SHP77 treated with DMSO at 0.1 percent for 48 hours (cell line): ENCODE measurements around the gene TRIM2.
"Not testable (repeated sequence)": the region's sequence is repeated elsewhere in the genome, so short reads cannot be mapped to it uniquely, and the experiment has no call there.

Experiments
- DNase-seq: peaks from one replicate; lab custom pipeline; 2025; lab: John Stamatoyannopoulos, UW

Gene TRIM2

DNA sequence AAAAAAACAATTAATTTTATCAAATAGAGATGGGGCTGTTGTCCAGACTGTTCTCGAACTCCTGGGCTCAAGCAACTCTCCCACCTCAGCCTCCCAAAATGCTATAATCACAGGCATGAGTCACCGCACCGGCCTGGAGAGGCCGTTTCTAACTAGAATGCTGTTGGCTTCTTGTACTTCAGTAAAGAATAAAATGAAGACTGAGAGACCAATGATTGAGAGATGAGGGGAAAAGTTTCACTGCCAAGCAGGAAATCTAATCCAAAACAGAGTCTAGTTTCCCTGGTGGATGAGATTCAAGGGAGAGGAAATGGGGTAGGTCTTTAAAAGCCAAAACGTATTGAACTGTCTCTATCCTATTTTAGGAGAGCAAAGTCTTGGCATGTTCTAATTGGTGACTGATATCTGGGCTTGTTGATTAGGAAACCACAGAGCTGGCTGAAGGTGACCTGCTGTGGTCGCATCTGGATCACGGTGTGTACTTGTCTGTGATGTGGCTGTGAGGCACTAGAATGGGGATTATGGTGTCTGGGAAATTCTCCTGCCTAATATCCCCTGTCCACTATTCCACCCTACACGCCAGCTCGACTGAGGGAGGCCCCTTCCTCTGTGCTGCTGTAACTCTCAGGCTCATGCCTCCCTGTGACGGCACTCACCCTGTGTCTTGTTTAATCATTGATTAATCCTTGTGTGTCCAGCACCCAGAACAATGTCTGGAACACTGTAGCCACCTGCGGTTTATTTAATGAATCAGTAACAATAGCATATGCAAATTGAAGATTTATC, 15.0 kb upstream of the TRIM2 start:
- no peak for DNase-seq

DNA sequence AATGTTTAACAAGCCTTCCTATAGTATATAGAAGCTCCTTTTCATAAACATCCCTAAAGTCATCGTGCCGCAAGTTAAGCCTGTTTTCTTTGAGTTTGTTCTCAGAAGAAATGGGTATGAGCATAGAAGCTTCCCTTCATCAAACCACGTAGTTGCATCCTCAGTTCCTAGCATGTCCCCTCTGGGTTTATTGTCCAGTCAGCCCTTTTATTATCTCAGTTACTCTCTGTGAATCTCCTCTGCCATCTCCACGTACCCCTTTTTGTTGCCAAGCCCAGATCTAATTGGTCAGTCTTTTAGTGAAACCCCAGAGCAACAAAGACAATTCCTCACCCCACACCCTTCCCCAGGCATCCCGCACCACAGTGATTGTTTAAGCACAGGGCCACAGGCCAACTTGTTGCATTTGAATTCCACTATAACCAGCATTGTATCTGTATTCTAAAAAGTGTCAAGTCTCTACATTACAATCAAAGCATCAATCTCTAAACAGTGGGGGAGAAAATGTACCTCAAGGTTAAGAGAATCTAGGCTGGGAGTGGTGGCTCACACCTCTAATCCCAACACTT, 12.4 kb upstream of the TRIM2 start:
- DNase-seq, result no peak

- DNase-seq, result no peak
These were observed 6.9 kb upstream of the TRIM2 start for GRCh38 chr4:153197301-153197700.

DNA sequence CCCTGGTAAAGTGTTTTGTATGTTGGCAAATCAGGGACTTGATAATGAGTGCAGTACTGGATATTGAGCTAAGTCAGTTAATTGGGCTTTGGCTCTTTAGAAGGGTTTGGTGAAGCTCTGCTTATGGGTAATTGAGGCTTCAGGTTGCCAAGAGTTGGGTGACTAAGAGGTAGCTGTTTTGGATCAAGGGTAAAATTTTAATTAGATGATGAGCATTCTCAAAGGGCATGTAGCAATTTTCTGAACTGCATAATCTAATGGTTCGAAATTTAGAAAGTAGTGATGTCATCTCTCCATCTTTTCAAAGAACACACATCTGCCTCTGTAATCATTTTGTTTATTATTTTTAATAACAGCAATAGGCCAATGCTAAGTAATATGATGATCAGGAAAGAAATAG, 5.5 kb upstream of the TRIM2 start:
- no peak for DNase-seq

DNA sequence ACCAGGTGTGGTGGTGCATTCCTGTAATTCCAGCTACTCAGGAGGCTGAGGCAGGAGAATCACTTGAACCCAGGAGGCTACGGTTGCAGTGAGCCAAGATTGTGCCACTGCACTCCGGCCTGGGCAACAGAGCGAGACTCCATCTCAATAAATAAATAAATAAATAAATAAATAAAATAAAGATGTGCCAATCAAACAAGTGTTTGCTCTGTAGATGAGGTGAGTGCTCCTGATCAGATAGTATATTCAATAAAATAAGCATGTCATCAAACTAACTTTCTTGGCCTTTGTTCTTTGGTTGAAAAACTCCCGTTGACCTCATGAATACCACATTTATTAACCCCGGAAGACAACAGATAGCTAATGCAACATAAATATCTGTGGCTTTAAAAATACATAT, 497 bp upstream of the TRIM2 start:
- DNase-seq, result not testable (repeated sequence)

GRCh38 chr4:153204728-153205648, 745 bp downstream of the TRIM2 start:
- DNase-seq, result no peak

GRCh38 chr4:153205757-153206156, 1.5 kb downstream of the TRIM2 start:
- DNase-seq, result no peak

DNA sequence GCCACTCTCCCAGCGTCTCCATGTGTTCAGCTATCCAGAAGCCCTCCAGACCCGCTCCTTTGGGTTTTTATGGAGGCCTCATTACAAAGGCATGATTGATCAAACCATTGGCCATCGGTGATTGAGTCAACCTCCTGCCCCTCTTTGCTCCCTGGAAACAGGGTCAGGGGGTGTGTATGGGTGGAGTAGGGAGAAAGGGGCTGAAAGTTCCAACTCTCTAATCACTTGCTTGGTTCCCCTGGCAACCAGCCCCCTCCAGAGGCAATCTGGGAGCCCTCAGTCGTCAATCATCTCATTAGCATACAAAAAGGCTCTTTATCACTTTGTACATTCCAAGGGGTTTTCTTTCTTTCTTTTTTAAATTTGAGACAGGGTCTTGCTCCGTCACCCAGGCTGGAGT, 2.3 kb downstream of the TRIM2 start:
- DNase-seq, result no peak

- DNase-seq, result no peak
These were observed 2.8 kb downstream of the TRIM2 start for GRCh38 chr4:153207027-153207426.

DNA sequence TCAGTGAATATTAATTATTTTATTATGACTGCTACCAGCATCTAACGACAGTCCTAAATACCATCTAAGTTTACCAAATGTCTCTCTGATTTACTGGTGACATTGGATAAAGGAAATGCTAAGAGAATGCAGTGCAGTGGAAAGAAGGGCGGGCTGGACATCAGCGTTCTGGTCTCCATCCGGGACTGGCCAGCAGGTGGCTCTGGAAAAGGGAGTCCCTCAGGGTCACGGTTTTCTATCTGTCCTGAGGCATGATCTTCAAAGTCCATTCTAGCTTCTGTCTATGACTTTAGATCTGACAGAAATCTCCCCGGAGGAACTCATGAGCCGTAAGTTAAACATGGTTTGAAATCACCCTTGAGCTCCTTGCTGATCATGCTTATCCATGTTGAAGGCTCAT, 3.3 kb downstream of the TRIM2 start:
- DNase-seq, result no peak

GRCh38 chr4:153209410-153209809, 5.2 kb downstream of the TRIM2 start:
- DNase-seq, result no peak

DNA sequence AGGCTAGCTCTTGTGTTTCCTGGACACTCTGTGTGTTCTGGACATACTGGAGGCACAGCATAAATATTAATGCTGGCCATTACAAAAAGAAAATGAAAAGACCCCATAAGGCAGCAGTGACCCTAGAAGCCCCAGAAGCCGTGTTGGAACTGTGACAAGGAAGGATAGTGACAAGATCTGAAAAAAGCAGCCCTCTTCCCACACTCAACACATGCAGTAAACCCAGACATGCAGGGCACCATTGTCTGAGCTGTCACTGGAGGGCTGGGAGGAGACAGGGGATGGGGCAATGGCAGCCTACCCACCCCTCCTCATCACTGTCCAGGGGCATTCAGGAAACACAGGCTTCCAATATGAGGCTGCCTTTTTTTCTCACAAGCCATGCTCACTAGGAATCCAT, 6.5 kb downstream of the TRIM2 start:
- no peak for DNase-seq

DNA sequence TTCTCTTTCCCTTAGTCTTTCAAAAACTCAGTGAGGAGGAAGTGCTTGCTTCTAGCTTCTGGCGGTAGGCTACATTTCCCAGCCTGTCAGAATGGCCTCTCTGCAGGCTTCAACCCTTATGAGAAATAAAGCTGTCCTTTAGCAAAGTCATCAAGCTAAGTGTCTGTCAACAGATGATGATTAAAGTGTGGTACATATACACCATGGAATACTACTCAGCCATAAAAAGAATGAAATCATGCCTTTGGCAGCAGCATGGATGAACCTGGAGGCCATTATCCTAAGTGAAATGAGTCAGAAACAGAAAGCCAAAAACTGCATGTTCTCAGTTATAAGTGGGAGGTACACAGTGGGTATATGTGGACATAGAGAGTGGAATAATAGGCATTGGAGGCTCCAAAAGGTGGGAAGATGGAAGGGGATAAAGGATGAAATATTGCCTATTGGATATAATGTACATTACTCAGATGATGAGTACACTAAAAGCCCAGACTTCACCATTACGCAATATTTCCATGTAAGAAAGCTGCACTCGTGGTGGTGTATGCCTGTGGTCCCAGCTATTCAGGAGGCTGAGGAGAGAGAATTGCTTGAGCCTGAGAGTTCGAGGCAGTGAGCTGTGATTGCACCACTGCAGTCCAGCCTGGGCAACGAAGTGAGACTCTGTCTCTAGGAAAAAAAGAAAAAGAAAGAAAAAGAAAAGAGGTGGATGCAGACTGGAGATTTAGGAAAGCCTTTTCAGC, 7.9 kb downstream of the TRIM2 start:
- no peak for DNase-seq

DNA sequence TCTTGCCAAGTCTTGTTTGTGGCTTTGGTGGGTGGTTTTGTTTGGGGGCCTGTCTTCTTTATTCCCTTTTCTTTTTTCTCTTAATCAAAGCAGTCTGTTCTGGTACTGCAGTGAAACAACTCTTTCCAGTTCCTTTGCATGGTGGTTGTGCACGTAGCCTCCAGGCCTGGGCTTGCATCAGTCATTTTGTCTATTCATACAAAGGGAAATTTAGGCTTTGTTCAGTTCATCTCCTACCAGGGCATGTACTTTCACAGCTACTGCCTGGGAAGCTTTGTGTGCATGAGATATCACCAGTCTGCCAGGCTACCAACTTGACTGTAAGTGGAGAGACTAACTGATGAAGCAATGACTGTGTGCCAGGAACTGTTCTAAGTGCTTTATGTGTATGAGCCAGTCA, 8.5 kb downstream of the TRIM2 start:
- DNase-seq, result no peak

DNA sequence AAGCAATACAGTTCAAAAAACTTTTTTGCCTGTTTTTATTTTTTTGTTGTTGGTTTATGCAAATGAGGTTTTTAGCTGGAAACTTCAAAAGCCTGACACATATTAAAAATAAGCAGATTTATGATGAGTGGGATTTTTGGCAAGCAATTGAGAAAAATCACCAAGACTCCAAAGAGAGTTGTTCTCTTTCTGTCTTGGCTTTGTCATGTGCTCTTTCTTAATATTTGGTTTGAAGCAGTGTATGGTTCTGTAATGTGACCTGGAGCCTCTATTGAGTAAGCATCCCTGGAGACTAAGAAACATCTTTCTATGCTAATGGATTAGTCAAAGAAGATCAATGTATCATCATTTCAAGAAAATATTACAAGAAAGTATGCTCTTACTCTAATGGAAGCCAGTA, 11.7 kb downstream of the TRIM2 start:
- DNase-seq, result no peak

GRCh38 chr4:153216546-153216945, 12.3 kb downstream of the TRIM2 start:
- DNase-seq, result no peak

DNA sequence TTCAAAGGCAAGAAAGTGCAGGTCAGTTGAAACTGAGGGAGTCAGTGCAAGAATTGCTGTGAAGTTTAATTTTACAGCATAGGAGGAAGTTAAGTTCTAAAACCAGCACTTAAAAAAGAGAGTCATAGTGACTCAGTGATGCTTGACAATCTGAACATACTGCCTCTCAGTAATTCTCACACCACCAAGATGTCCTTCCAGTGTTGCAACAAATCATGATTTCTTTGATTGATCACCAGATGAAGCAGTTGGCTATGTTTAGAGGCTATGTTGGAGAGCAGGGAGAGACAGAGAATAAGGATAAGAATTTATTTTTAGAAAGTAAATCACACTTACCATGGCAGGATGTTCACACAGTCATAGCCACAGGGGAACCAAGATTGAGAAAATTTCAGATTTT, 13.2 kb downstream of the TRIM2 start:
- no peak for DNase-seq

DNA sequence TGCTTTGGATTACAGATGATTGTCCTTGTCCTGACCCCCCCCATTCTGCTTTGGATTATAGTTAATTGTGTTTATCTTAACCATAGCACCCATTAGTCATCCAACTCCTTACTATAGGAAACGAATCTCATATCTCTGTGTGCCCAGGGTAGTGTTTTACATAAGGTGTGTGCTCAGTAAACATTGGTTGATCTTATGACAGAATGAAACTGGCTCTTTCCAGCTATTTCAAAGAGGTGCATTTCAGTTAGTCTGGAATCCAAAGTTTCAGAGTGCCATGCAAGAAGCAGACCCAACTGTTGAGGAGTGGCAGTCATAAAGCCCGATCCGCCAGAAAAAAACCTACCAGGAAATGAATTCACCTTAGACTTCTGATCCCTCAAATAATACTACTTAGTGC, 14.7 kb downstream of the TRIM2 start:
- DNase-seq, result no peak

GRCh38 chr4:153220682-153221395, 16.6 kb downstream of the TRIM2 start:
- DNase-seq, result no peak

- no peak for DNase-seq
These were observed 17.8 kb downstream of the TRIM2 start for GRCh38 chr4:153221783-153222706.
